Bronchus fibroblast of lung (primary cell): Measurements from ENCODE around the gene SPAG7. TPM values are rescaled to one million over a fixed set of nuclear protein-coding genes. Genes with fewer than 3 reads are reported as not detected.

Source experiments
- total RNA-seq: library from RNA; depleted of rRNA; stranded (reverse); fragments of >200 nt; gene quantifications from 2 replicates; pipeline ENCODE4 v1.2.3, GENCODE V29; 2015

Gene SPAG7
- 59.6 and 59.9 TPM in 2 replicates for total RNA-seq

DNA sequence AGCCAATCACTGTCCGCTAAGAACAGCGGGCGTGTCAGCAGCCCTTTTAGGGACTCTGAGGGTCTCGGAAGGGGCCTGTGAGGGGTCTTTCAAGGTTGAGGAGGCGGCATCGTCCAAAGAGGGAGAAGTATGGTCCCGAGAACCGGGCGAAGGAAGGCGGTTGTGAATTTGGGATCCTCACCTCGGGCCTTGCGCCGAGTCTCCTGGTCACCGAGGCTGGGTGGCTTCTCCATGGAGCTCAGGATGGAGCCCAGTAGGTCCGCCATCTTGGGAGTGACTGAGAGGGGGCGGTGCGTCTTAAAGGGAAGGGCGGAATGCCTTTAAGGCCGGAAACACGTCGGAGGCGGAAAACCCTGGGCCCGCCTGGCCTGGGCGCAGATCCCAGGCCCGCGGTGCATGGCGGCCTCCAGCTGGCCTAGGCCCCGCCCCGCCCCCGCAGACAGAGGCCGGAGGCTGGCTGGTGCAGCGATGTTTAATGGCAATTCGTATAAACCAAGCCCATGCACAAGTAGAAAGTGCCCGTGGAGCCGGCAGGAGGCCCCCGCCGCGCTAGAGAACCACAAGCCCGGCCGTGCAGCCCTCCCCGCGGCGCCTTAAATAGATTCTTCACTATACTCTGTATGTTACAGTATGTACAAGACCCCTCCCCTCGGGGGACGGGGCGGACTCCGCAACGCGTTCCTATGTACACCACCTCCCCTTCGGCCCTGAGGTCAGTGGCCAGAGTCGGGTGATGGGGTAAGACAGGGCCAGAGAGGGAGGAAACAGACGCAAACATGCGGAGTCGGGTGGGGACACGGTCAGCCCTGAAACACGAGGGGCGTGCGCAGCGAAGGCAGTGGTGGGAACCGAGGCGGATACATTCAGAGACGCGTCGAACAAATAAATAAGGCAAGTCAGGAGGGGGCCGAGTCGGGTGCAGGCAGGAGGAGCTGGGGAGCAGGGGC, at the start of gene SPAG7:
SPAG7 (minus strand) TSS at position 279 of the 947 bp plus-strand sequence; CDS start at position 266, 13 bp downstream.

DNA sequence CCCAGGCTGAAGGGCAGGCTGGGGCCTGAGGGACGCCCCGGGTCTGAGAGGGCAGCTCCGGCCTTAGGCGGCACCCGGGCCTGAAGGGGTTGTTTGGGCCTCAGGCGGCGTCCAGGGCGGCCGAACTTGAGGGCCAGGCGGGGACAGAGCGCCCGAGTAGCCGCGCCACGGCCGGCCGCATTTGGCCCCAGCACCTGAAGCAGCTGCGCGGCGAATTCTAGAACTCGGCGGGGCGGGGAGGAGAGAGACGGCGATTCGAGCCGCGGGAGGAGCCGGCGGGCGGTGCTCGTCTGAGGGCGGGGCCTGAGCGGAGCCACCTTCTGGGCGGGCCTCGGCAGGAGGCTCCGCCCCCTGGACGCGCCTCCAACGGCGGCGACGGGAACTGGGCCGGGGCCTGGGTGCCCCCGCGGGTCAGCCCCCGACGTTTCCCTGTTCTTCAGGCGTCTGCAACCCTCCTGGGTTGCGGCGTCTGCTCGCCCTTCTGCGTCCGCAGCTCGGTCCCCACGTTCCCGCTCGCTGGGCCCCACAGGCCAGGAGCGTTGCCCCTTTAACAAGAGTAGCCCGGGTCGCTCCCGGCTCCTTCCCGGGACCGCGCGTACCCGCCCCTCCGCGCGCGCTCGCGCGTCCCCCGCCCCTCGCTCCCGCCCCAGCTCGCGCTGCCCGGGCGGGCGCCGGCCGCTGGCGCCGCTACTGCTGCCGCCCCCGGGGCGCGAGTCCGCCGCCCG, 29.8 kb upstream of the SPAG7 start, which contains the start of the genes INCA1 and KIF1C:
INCA1 (minus strand) TSS at position 221 of the 725 bp plus-strand sequence. CDS start 3,085 bp downstream, outside the sequence.
KIF1C (plus strand) TSS at position 649 of the 725 bp plus-strand sequence. CDS start 2,297 bp downstream, outside the sequence.

GRCh38 chr17:4986951-4987766, 19.5 kb upstream of the SPAG7 start, which contains the start of gene CAMTA2:
TSS of gene CAMTA2 (minus strand) at chr17:4987675. CDS start at chr17:4986222, 1,453 bp downstream.

DNA sequence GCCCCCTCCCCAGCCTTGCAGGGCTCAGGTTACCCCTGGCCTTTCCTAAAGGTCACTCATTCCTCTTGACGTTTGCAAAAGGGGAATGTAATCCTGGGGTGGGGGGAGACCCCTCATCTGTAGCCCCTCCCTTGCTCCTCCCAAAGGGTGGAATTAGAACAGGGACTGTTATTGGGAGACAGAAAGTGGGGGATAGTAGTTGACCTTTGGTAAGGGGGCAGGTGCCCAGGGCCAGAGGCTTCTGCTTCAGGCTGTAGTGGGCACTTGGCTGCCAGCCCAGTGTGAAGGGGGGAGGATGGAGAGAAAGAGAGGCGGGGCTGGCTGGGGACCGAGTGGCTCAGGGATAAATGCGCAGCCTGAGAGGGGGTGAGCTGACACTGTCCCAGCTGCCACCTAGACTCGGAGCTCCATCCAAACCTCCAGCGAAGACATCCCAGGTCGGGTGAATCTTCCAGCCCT, 16.8 kb downstream of the SPAG7 start, which contains the start of gene ENO3:
ENO3 (plus strand) TSS at position 374 of the 459 bp plus-strand sequence. CDS start 711 bp downstream, outside the sequence.

GRCh38 chr17:4948166-4948930, 19.3 kb downstream of the SPAG7 start, which contains the start of gene PFN1:
TSS of gene PFN1 (minus strand) at chr17:4948530. CDS start at chr17:4948394, 136 bp downstream.

DNA sequence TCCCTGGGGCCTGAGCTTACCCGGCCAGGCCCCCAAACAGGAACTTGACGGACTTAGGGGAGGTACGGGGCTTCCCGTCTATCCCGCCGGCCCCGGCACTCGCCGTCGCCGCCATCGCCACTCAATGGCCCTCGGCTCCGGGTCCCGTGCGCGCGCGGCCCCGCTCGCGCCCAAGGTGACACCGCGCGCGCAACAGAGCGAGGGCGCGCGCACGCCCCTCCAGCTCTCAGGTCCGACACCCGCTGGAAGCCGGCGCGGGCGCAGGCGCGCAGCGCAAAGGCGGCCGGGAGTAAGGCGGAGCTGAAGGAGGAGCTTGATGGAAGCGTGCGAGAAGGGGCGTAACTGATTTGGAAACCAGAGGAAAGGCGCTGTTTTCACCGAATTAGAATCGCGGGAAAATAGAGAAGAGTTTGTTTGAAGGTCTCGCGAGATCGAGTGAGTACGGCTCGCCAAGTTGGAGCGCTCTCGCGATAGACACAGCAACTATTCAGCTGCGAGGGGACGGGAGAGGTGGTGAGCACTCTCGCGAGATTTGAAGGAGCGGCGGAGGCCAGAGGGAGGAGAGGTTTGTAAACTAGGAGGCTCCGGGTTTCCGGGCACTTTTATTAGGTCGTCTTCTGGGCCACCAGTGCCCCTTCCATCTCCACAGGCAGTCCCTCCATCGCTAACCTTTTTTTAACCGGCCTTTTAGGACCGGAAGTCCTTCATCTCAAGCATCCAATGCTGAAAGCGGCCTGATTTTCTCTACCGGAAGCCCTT, 27.6 kb downstream of the SPAG7 start, which contains the start of the genes RNF167 and SLC25A11:
RNF167 (plus strand) TSS at position 473 of the 759 bp plus-strand sequence. CDS start 642 bp downstream, outside the sequence.
SLC25A11 (minus strand) TSS at position 251 of the 759 bp plus-strand sequence; CDS start at position 115, 136 bp downstream.

GRCh38 chr17:4931963-4932362, 35.7 kb downstream of the SPAG7 start, which contains the start of gene GP1BA:
TSS of gene GP1BA (plus strand) at chr17:4932277. CDS start at chr17:4932605, 328 bp downstream.

Other genes with a start within 250 kb of the SPAG7 start
- gene MED11, start 236.4 kb downstream of the SPAG7 start, total RNA-seq: 19.8 and 23.9 TPM in 2 replicates
- not detected in 2 replicates for gene ZMYND15, start 228.0 kb downstream of the SPAG7 start, total RNA-seq
- 0.34 and 0.59 TPM in 2 replicates for gene CXCL16, start 227.9 kb downstream of the SPAG7 start, total RNA-seq
- not detected in 2 replicates for gene TM4SF5, start 195.9 kb downstream of the SPAG7 start, total RNA-seq
- gene VMO1, start 181.5 kb downstream of the SPAG7 start, total RNA-seq: 0.50 TPM in 1 of 2 replicates, not detected in the other
- gene GLTPD2, start 178.9 kb downstream of the SPAG7 start, total RNA-seq: not detected in 2 replicates
- gene PSMB6, start 171.7 kb downstream of the SPAG7 start, total RNA-seq: 280 and 286 TPM in 2 replicates
- 12.1 and 14.3 TPM in 2 replicates for gene PLD2, start 160.7 kb downstream of the SPAG7 start, total RNA-seq
- 13.8 and 14.5 TPM in 2 replicates for gene MINK1, start 134.5 kb downstream of the SPAG7 start, total RNA-seq
- gene C17orf107, start 68.3 kb downstream of the SPAG7 start, total RNA-seq: 2.5 and 4.0 TPM in 2 replicates
- gene CHRNE, start 64.7 kb downstream of the SPAG7 start, total RNA-seq: 0.74 and 1.2 TPM in 2 replicates
- gene GP1BA, start 35.5 kb downstream of the SPAG7 start, total RNA-seq: not detected in 2 replicates
- gene SLC25A11, start 27.8 kb downstream of the SPAG7 start, total RNA-seq: 66.7 and 77.0 TPM in 2 replicates
- gene RNF167, start 27.5 kb downstream of the SPAG7 start, total RNA-seq: 50.3 and 53.8 TPM in 2 replicates
- gene PFN1, start 19.3 kb downstream of the SPAG7 start, total RNA-seq: 2,381 and 2,852 TPM in 2 replicates
- 0.74 and 1.8 TPM in 2 replicates for gene ENO3, start 16.7 kb downstream of the SPAG7 start, total RNA-seq
- gene CAMTA2, start 19.9 kb upstream of the SPAG7 start, total RNA-seq: 18.7 and 20.3 TPM in 2 replicates
- 0.17 and 0.74 TPM in 2 replicates for gene INCA1, start 29.7 kb upstream of the SPAG7 start, total RNA-seq
- gene KIF1C, start 30.1 kb upstream of the SPAG7 start, total RNA-seq: 39.5 and 44.4 TPM in 2 replicates
- 0.15 TPM in 1 of 2 replicates, not detected in the other for gene SLC52A1, start 67.6 kb upstream of the SPAG7 start, total RNA-seq
- 0.67 and 0.89 TPM in 2 replicates for gene ZFP3, start 110.7 kb upstream of the SPAG7 start, total RNA-seq
- 10.1 and 11.0 TPM in 2 replicates for gene ZNF232, start 144.1 kb upstream of the SPAG7 start, total RNA-seq
- gene USP6, start 148.2 kb upstream of the SPAG7 start, total RNA-seq: 0.15 and 0.17 TPM in 2 replicates
- gene ZNF594, start 224.1 kb upstream of the SPAG7 start, total RNA-seq: 4.9 and 5.4 TPM in 2 replicates